Posterior vena cava (tissue), 2 donors: Measurements from ENCODE around the gene NCEH1. TPM values are rescaled to one million over a fixed set of nuclear protein-coding genes. Genes with fewer than 3 reads are reported as not detected.
"Not testable (repeated sequence)": the region's sequence is repeated elsewhere in the genome, so short reads cannot be mapped to it uniquely, and the experiment has no call there.

Experiments used
- DNase-seq: peaks from one replicate; pipeline ENCODE4 v3.0.0-alpha.2; 2020; ENCODE audit warnings: low spot score
- intact Hi-C, 2 donors: fragments of 100-400 bp; cut with DNase I; formaldehyde crosslinking; loops; one replicate each; pipeline versions ENCODE4 v1.14.1 to v1.14.2; 2022 to 2023
- total RNA-seq, 2 donors: library from RNA; stranded (reverse); fragmentation: NEBNext Ultra II Directional; extraction: Animal tissue kit (Norgen Biotek cat#: 25700); gene quantifications; one replicate each; pipeline ENCODE4 v1.2.1, GENCODE V29; 2021
- donor health status: DM: yes; HTN: yes; CAD: no.
- donor health status: DM: yes; HTN: yes; CAD: no.

Gene NCEH1
- total RNA-seq, 2 donors from 2014 or later, result 10.3 to 15.6 TPM

DNA sequence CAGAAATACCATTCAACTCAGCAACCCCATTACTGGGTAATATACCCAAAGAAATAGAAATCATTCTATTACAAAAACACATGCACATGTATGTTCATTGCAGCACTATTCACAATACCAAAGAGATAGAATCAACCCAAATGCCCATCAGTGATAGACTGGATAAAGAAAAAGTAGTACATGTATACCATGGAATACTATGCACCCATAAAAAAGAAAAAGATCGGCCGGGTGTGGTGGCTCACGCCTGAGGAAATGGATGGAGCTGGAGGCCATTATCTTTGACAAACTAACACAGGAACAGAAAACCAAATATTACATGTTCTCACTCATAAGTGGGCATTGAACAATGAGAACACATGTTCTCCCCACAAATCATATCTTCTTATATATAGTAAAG is 112.0 kb downstream of the NCEH1 start:
- intact Hi-C loops, result loop anchor here (10.0 kb wide), 2 partner anchors 84 to 104 kb away; no protein-coding TSS in a partner anchor
- no peak for DNase-seq

- DNase-seq, result no peak
- intact Hi-C loops, result loop anchor here (10.0 kb wide), 2 partner anchors 82 to 102 kb away; no protein-coding TSS in a partner anchor
Measured at GRCh38 chr3:172596394-172596706, 114.5 kb downstream of the NCEH1 start.

GRCh38 chr3:172595664-172596393 is 115.0 kb downstream of the NCEH1 start:
- intact Hi-C loops, result loop anchor here (10.0 kb wide), 2 partner anchors 81 to 101 kb away; no protein-coding TSS in a partner anchor
- DNase-seq, result no peak

DNA sequence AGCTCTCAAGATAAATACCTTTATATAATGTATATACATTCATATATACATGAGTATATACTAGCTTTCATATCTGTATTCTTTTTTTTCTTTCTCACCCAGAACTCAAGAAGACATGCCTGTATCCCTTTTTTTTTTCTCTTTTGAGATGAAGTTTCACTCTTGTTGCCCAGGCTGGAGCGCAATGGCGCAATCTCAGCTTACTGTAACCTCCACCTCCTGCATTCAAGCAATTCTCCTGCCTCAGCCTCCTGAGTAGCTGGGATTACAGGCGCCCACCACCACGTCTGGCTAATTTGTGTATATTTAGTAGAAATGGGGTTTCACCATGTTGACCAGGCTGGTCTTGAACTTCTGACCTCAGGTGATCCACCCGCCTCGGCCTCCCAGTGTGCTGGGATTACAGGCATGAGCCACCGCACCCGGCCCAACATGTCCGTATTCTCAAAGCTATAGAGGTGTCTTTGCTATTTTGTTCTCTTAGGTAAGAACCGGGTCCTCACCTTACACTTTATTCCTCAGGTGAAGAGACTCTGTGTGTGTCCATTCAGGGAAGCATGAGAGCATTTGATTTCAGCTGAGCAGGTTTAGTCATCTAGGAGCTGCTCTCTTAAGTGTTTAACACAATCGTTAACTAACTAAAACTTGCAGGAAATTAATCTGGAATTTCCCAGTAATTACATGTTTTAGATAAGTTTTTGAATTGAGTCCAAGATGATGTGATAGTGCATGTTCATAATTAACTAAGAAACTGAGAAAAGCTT is 115.8 kb downstream of the NCEH1 start:
- intact Hi-C loops, result loop anchor here (10.0 kb wide), 2 partner anchors 80 to 100 kb away; no protein-coding TSS in a partner anchor
- not testable (repeated sequence) for DNase-seq

DNA sequence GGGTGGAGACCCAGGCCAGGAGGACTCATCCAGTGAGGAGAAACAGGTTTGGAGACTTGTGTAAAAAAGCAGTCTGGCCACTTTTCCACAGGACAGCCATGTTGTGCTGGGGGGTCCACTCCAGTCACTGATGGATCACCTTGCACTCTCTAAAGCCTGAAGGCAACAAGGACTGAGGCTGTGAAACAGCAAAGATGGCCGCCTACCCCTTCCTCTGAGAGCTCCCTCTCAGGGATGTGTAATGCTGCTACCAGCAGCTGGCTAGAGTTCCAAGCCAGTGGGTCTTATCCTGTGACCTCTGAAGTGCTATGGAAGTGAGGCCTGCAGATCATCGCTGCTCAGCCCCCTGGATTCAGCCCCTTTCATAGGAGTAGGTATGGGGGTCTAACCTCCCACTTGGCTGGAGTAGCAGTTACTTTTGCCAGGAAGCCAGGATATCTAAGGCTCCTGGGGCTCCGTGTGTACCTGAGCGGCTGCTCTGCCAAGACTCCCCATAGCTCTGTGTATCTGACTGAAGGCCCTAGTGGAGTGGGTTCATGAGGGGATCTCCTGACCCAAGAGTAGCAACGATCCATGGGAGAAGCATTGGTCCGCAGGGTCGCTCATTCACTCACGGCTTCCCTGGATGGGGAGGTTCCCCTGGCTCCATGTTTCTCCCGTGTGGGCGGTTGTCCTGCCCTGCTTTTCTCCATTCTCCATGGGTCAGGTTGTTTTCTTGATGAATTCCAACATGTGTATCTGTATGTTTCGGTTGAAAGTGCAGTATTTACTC is 117.8 kb downstream of the NCEH1 start:
- intact Hi-C loops, result loop anchor here (10.0 kb wide), 2 partner anchors 78 to 98 kb away; no protein-coding TSS in a partner anchor
- no peak for DNase-seq

DNA sequence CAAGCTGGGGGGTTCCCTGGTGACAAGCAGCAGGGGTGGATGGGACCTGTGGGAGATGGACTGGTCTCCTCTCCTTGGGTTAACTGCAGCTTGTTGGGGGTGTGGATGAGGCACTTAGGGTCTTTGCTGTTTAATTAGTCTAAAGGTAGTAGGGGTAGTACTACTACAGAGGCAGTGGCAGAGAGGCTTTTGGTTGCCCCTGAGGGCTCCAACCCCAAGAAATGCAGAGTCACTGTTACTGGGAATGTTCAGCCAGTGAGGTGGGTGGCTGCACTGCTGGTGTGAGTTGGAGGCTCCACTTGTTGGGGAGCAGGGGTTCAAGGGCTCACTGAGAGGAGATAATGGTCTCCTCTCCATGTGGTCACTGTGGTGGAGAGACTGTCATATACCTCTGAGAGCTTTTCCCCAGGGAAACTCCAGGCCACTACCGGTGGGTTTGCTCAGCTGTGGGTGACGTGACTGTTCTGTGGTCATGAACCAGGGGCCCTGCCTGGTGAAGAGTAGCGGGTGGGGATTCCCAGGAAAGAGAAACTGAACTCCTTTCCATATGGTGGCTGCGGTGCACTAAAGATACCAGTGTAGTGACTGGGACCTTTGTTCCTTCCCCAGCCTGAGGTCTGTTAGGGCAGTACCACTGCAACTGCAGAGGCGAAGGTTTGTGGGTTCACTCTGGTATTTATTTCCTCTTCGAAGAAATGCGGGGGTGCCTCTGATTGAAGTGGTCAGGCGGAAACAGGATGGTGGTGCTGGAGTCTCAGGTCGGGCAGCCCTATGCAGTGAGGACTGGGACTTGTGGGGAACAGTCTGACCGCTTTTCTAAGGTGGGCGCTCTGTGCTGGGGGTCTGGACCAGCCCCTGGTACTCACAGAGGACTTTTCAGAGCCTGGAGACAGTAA is 118.7 kb downstream of the NCEH1 start:
- no peak for DNase-seq
- intact Hi-C loops, result loop anchor here (10.0 kb wide), 2 partner anchors 77 to 97 kb away; no protein-coding TSS in a partner anchor

- intact Hi-C loops, result loop anchor here (10.0 kb wide), 2 partner anchors 76 to 96 kb away; no protein-coding TSS in a partner anchor
- DNase-seq, result no peak
Measured at GRCh38 chr3:172591125-172591605, 119.7 kb downstream of the NCEH1 start.

DNA sequence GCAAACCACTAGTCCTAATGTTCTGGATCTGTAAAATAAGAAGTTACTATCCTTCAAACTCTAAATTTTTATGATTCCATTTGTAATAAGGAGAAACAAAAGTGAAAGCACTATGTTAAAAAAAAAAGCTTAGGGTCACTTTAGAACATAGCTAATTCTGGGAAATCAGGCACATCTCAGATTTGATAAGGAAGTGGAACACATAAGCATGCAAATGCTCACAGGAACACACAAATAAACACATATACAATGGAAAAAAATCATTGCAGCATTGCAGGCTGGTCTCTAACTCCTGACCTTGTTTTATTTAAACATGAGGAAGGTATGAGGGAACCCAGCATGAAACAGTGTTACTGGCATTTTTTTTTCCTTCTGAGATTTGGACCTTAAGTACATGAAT is 124.4 kb downstream of the NCEH1 start:
- intact Hi-C loops, result no loop called here
- no peak for DNase-seq

GRCh38 chr3:172585954-172586353 is 124.9 kb downstream of the NCEH1 start:
- intact Hi-C loops, result no loop called here
- no peak for DNase-seq

DNA sequence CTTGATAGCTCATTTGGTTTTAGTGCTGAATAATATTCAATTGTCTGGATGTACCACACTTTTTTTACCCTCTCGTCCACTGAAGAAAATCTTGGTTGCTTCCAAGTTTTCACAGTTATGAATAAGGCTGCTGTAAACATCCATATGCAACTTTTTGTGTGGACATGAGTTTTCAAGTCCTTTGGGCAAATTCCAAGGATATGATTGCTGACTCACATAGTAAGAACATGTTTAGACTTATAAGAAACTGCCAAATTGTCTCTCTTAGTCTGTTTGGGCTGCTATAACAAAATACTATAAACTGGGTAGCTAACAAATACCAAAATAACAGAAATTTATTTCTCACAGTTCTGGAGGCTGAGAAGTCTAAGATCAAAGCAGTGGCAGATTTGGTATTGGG is 128.2 kb downstream of the NCEH1 start:
- DNase-seq, result no peak
- intact Hi-C loops, result no loop called here

GRCh38 chr3:172581757-172582166 is 129.1 kb downstream of the NCEH1 start:
- DNase-seq, result no peak
- intact Hi-C loops, result no loop called here

- DNase-seq, result no peak
- intact Hi-C loops, result no loop called here
Measured at GRCh38 chr3:172580680-172581401, 130.0 kb downstream of the NCEH1 start.

Other genes with a start within 250 kb of the NCEH1 start
- gene TNFSF10, start 187.6 kb downstream of the NCEH1 start, total RNA-seq, result 10 to 100 TPM; 17.3 to 18.7 TPM
- 10 to 100 TPM in 1 of 2 donors, 1 to 10 TPM in 1; 7.0 to 11.4 TPM for gene ECT2, start 39.7 kb upstream of the NCEH1 start, total RNA-seq